ENCODE data around the gene MYH3.

The MYH3 gene

GRCh38 chr17:10648956-10649355 lies 8.2 kb downstream of the MYH3 start:
- Histone ChIP-seq H3K27ac (ENCODE audit: low read depth, low read length) (no peak overlapping the region), H3K4me1 (ENCODE audit: control insufficient read depth, insufficient read depth, low read length) (no peaks in the 10 kb centered on the region), H3K9ac (ENCODE audit: low read length) (no peak overlapping the region), H3K9me3 (ENCODE audit: control insufficient read depth, insufficient read depth, low read depth, low read length) (no peaks in the 10 kb centered on the region), H3K4me3 (ENCODE audit: low read depth, low read length) (no peak overlapping the region), H3K27me3 (ENCODE audit: control insufficient read depth, insufficient read depth, low read length) (no peaks in the 10 kb centered on the region), H3K36me3 (ENCODE audit: control insufficient read depth, insufficient read depth, low read length) (no peaks in the 10 kb centered on the region)

- H3K4me1 ChIP-seq (ENCODE audit: control insufficient read depth, insufficient read depth, low read length) = no peaks in the 10 kb centered on the region
- H3K4me3 ChIP-seq (ENCODE audit: low read depth, low read length) = no peak overlapping the region
- H3K9me3 ChIP-seq (ENCODE audit: control insufficient read depth, insufficient read depth, low read depth, low read length) = no peaks in the 10 kb centered on the region
- H3K9ac ChIP-seq (ENCODE audit: low read length) = no peak overlapping the region
- H3K27ac ChIP-seq (ENCODE audit: low read depth, low read length) = no peak overlapping the region
- no peaks in the 10 kb centered on the region for H3K36me3 ChIP-seq (ENCODE audit: control insufficient read depth, insufficient read depth, low read length)
- H3K27me3 ChIP-seq (ENCODE audit: control insufficient read depth, insufficient read depth, low read length) = no peaks in the 10 kb centered on the region
These were observed 8.7 kb downstream of the MYH3 start for GRCh38 chr17:10648381-10648780.

GRCh38 chr17:10646392-10646990 lies 10.6 kb downstream of the MYH3 start:
- Histone ChIP-seq H3K27ac (ENCODE audit: low read depth, low read length) (no peak overlapping the region), H3K4me1 (ENCODE audit: control insufficient read depth, insufficient read depth, low read length) (no peaks in the 10 kb centered on the region), H3K4me3 (ENCODE audit: low read depth, low read length) (no peak overlapping the region), H3K9ac (ENCODE audit: low read length) (no peak overlapping the region), H3K27me3 (ENCODE audit: control insufficient read depth, insufficient read depth, low read length) (no peaks in the 10 kb centered on the region), H3K36me3 (ENCODE audit: control insufficient read depth, insufficient read depth, low read length) (no peaks in the 10 kb centered on the region), H3K9me3 (ENCODE audit: control insufficient read depth, insufficient read depth, low read depth, low read length) (no peaks in the 10 kb centered on the region)

GRCh38 chr17:10640475-10640874 lies 16.6 kb downstream of the MYH3 start:
- H3K4me1 ChIP-seq (ENCODE audit: control insufficient read depth, insufficient read depth, low read length) = no peaks in the 10 kb centered on the region

GRCh38 chr17:10638151-10638550 lies 19.0 kb downstream of the MYH3 start:
- H3K4me1 ChIP-seq (ENCODE audit: control insufficient read depth, insufficient read depth, low read length) = no peaks in the 10 kb centered on the region
- no peak overlapping the region for H3K4me3 ChIP-seq (ENCODE audit: low read depth, low read length)
- H3K27me3 ChIP-seq (ENCODE audit: control insufficient read depth, insufficient read depth, low read length) = no peaks in the 10 kb centered on the region
- no peaks in the 10 kb centered on the region for H3K9me3 ChIP-seq (ENCODE audit: control insufficient read depth, insufficient read depth, low read depth, low read length)
- no peak overlapping the region for H3K27ac ChIP-seq (ENCODE audit: low read depth, low read length)
- H3K36me3 ChIP-seq (ENCODE audit: control insufficient read depth, insufficient read depth, low read length) = no peaks in the 10 kb centered on the region
- H3K9ac ChIP-seq (ENCODE audit: low read length) = no peak overlapping the region

More at GRCh38 chr17:10640475-10640874, 16.6 kb downstream of the MYH3 start:
- no peak overlapping the region for H3K27ac ChIP-seq (ENCODE audit: low read depth, low read length)
- no peaks in the 10 kb centered on the region for H3K9me3 ChIP-seq (ENCODE audit: control insufficient read depth, insufficient read depth, low read depth, low read length)
- no peak overlapping the region for H3K4me3 ChIP-seq (ENCODE audit: low read depth, low read length)
- H3K9ac ChIP-seq (ENCODE audit: low read length) = no peak overlapping the region
- H3K27me3 ChIP-seq (ENCODE audit: control insufficient read depth, insufficient read depth, low read length) = no peaks in the 10 kb centered on the region
- H3K36me3 ChIP-seq (ENCODE audit: control insufficient read depth, insufficient read depth, low read length) = no peaks in the 10 kb centered on the region

- H3K9me3 ChIP-seq (ENCODE audit: control insufficient read depth, insufficient read depth, low read depth, low read length) = no peaks in the 10 kb centered on the region
- H3K9ac ChIP-seq (ENCODE audit: low read length) = no peak overlapping the region
- H3K27ac ChIP-seq (ENCODE audit: low read depth, low read length) = no peak overlapping the region
- H3K27me3 ChIP-seq (ENCODE audit: control insufficient read depth, insufficient read depth, low read length) = no peaks in the 10 kb centered on the region
- no peaks in the 10 kb centered on the region for H3K36me3 ChIP-seq (ENCODE audit: control insufficient read depth, insufficient read depth, low read length)
- H3K4me1 ChIP-seq (ENCODE audit: control insufficient read depth, insufficient read depth, low read length) = no peaks in the 10 kb centered on the region
- H3K4me3 ChIP-seq (ENCODE audit: low read depth, low read length) = no peak overlapping the region
These were observed 21.8 kb downstream of the MYH3 start for GRCh38 chr17:10635290-10635689.

- Histone ChIP-seq H3K27ac (ENCODE audit: low read depth, low read length) (no peak overlapping the region), H3K27me3 (ENCODE audit: control insufficient read depth, insufficient read depth, low read length) (no peaks in the 10 kb centered on the region), H3K4me1 (ENCODE audit: control insufficient read depth, insufficient read depth, low read length) (no peaks in the 10 kb centered on the region), H3K9me3 (ENCODE audit: control insufficient read depth, insufficient read depth, low read depth, low read length) (no peaks in the 10 kb centered on the region), H3K36me3 (ENCODE audit: control insufficient read depth, insufficient read depth, low read length) (peaks cover 3% of the 10 kb centered on the region; the same call in 1 of the 2 replicates), H3K9ac (ENCODE audit: low read length) (no peak overlapping the region), H3K4me3 (ENCODE audit: low read depth, low read length) (no peak overlapping the region)
These were observed 23.2 kb downstream of the MYH3 start for GRCh38 chr17:10633738-10634379.

- peaks cover 3% of the 10 kb centered on the region; the same call in 1 of the 2 replicates for H3K36me3 ChIP-seq (ENCODE audit: control insufficient read depth, insufficient read depth, low read length)
- H3K27me3 ChIP-seq (ENCODE audit: control insufficient read depth, insufficient read depth, low read length) = no peaks in the 10 kb centered on the region
- no peak overlapping the region for H3K4me3 ChIP-seq (ENCODE audit: low read depth, low read length)
These were observed 25.4 kb downstream of the MYH3 start for GRCh38 chr17:10631701-10632100.

GRCh38 chr17:10631048-10631700 lies 25.9 kb downstream of the MYH3 start:
- no peaks in the 10 kb centered on the region for H3K27me3 ChIP-seq (ENCODE audit: control insufficient read depth, insufficient read depth, low read length)
- H3K4me1 ChIP-seq (ENCODE audit: control insufficient read depth, insufficient read depth, low read length) = no peaks in the 10 kb centered on the region
- H3K27ac ChIP-seq (ENCODE audit: low read depth, low read length) = no peak overlapping the region
- peaks cover 3% of the 10 kb centered on the region; the same call in 1 of the 2 replicates for H3K36me3 ChIP-seq (ENCODE audit: control insufficient read depth, insufficient read depth, low read length)
- no peaks in the 10 kb centered on the region for H3K9me3 ChIP-seq (ENCODE audit: control insufficient read depth, insufficient read depth, low read depth, low read length)
- no peak overlapping the region for H3K9ac ChIP-seq (ENCODE audit: low read length)
- no peak overlapping the region for H3K4me3 ChIP-seq (ENCODE audit: low read depth, low read length)

More at GRCh38 chr17:10631701-10632100, 25.4 kb downstream of the MYH3 start:
- H3K9me3 ChIP-seq (ENCODE audit: control insufficient read depth, insufficient read depth, low read depth, low read length) = no peaks in the 10 kb centered on the region
- no peaks in the 10 kb centered on the region for H3K4me1 ChIP-seq (ENCODE audit: control insufficient read depth, insufficient read depth, low read length)
- no peak overlapping the region for H3K9ac ChIP-seq (ENCODE audit: low read length)
- no peak overlapping the region for H3K27ac ChIP-seq (ENCODE audit: low read depth, low read length)

GRCh38 chr17:10629706-10630105 lies 27.4 kb downstream of the MYH3 start:
- Histone ChIP-seq H3K9me3 (ENCODE audit: control insufficient read depth, insufficient read depth, low read depth, low read length) (no peaks in the 10 kb centered on the region), H3K4me1 (ENCODE audit: control insufficient read depth, insufficient read depth, low read length) (no peaks in the 10 kb centered on the region), H3K4me3 (ENCODE audit: low read depth, low read length) (no peak overlapping the region), H3K36me3 (ENCODE audit: control insufficient read depth, insufficient read depth, low read length) (peaks cover 3% of the 10 kb centered on the region; the same call in 1 of the 2 replicates), H3K27me3 (ENCODE audit: control insufficient read depth, insufficient read depth, low read length) (no peaks in the 10 kb centered on the region), H3K27ac (ENCODE audit: low read depth, low read length) (no peak overlapping the region), H3K9ac (ENCODE audit: low read length) (no peak overlapping the region)

- no peaks in the 10 kb centered on the region for H3K27me3 ChIP-seq (ENCODE audit: control insufficient read depth, insufficient read depth, low read length)
- peaks cover 3% of the 10 kb centered on the region; the same call in 1 of the 2 replicates for H3K36me3 ChIP-seq (ENCODE audit: control insufficient read depth, insufficient read depth, low read length)
- H3K9me3 ChIP-seq (ENCODE audit: control insufficient read depth, insufficient read depth, low read depth, low read length) = no peaks in the 10 kb centered on the region
- H3K27ac ChIP-seq (ENCODE audit: low read depth, low read length) = no peak overlapping the region
- no peak overlapping the region for H3K4me3 ChIP-seq (ENCODE audit: low read depth, low read length)
- H3K4me1 ChIP-seq (ENCODE audit: control insufficient read depth, insufficient read depth, low read length) = no peaks in the 10 kb centered on the region
- H3K9ac ChIP-seq (ENCODE audit: low read length) = no peak overlapping the region
These were observed 28.4 kb downstream of the MYH3 start for GRCh38 chr17:10628756-10629155.

All from HUES6 (cell line).